CD4-positive, alpha-beta T cell treated with Interleukin-15 for 1 hour (primary cell): ENCODE results near the gene LRP11.
"Not testable (repeated sequence)": the region's sequence is repeated elsewhere in the genome, so short reads cannot be mapped to it uniquely, and the experiment has no call there.

ENCODE experiments used
- DNase-seq: peaks from one replicate; pipeline ENCODE4 v3.0.0-alpha.2; 2020

The LRP11 gene

DNA sequence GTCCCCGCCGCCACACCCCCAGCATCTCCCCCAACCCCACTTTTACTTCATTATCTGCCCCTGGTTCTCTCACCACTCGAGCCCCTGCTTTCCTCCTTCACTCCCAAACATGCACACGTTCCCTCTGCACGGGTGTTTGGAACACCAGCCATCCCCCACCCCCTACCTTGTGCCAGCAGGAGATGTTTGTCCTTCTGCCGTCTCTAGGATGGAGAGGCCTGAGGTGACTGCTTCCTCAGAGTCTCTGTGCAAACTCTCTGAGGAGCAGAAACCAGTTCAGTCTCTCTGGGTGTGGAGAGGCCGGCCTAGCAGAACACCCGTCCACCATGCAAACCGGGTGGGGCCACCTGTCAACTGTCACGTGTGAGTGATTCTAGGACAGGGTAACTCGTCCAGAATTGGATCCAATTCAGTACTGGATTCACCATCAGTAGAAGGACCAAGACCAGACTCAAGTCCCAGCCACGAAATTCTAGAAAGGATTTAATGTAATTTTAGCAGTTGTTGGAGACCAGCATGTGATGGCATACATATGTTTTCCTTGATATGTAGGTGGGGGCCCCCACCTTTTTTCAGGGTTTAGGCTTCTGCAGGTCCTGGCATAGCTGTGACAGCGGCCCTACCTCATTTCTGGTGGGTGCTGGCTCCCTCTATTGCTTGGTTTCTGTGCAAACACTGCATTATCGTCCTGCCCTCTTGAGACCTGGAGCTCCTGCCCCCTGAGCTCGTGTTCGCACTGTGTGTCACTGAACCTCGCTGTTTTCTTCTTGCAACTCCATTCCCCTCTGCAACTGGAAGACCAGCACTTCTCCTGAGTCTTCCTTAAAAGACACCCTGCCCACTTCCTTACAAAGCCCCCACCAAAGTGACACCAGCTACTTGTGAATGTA lies 33.9 kb upstream of the LRP11 start, which contains the start of gene RAET1E:
Gene RAET1E, minus strand, starts transcription at position 259 of the 890 bp plus-strand sequence. CDS start 7,212 bp downstream, outside the sequence.
- no peak for DNase-seq

DNA sequence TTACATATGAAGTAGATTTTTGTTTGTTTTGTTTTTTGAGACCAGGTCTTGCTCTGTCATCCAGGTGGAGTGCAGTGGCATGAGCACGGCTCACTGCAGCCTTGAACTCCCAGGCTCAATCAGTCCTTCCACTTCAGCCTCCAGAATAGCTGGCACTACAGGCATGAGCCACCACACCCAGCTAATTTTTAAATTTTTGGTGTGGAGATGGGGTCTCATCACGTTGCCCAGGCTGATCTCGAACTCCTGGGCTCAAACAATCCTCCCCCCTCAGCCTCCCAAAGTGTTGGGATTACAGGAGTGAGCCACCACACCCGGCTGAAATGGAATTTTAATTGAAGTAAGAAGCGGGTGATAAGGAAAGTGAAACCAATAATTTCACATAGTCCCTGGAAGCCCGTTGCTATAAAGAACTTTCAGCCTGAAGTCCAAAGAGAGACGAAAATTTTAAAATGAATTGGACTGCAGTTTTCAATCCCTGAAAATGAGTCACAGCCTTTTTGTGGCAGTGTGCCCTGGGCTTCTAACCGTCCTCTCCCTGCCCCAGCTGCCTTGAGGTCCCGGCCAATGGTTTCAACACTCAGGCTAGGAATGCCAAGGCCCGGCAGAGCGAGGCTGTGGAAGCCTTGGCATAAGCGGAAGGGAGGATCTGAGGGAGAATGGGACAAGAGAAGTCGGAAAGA lies 33.0 kb upstream of the LRP11 start:
- DNase-seq, result no peak

DNA sequence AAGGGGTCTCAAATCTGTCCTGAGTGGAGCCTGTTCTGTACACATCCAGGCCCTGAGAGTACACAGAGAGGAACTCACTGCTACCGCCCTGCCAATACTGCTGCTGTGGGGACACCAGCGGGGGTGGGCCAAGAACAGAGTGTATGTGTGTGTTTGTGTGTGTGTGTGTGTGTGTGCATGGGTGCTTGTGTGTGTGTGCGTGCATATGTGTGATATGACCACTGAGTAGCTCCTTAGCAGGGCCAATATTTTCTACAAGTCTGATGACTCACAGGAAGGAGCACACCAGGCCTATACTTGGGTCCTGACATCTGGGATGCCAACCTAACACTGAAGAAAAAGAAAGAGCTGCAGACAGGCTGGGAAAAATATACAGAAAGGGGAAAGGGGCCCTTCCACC lies 32.3 kb upstream of the LRP11 start:
- no peak for DNase-seq

DNA sequence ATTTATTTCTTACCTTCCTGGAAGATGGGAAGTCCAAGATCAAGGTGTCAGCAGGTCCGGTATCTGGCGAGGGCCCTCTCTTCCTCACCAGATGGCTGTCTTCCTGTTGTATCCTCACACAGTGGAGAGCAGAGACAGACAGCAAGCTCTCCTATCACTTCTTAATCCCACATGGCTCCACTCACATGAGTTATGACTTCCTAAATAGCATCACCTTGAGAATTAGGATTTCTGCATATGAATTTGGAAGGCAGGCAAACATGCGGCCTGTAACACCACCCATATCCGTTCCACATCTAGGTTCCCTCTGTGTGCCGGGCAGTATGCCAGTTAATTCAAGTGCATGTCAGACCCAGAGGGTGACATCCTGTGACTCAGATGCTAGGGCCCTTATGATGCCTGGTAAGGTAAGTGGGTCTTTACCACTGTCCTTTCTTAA lies 31.7 kb upstream of the LRP11 start:
- DNase-seq, result no peak

DNA sequence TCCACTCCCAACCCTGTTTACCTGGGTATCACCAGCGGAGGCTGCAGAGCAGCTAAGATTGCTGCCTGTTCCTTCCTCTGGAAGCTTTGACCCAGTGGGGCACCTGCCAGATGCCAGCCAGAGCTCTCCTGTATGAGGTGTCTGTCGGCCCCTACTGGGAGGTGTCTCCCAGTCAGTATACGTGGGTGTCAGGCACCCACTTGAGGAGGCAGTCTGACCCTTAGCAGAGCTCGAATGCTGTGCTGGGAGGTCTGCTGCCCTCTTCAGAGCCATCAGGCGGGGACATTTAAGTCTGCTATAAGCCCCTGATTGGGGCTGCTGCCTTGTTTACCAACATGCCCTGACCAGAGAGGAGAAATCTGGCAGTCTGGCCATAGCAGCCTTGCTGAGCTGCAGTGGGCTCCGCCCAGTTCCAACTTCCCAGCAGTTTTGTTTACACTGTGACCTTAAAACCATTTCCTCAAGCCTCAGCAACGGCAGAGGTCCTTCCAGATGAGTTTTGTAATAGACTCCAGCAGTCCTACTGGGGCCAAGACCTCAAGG lies 31.0 kb upstream of the LRP11 start:
- DNase-seq, result no peak

DNA sequence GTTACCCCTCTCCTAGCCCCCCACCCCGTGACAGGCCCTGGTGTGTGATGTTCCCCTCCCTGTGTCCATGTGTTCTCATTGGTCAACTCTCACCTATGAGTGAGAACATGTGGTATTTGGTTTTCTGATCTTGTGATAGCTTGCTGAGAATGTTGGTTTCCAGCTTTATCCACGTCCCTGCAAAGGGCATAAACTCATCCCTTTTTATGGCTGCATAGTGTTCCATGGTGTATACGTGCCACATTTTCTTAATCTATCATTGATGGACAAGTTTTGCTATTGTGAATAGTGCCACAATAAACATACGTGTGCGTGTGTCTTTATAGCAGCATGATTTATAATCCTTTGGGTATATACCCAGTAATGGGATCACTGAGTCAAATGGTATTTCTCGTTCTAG lies 27.7 kb upstream of the LRP11 start:
- DNase-seq, result not testable (repeated sequence)

DNA sequence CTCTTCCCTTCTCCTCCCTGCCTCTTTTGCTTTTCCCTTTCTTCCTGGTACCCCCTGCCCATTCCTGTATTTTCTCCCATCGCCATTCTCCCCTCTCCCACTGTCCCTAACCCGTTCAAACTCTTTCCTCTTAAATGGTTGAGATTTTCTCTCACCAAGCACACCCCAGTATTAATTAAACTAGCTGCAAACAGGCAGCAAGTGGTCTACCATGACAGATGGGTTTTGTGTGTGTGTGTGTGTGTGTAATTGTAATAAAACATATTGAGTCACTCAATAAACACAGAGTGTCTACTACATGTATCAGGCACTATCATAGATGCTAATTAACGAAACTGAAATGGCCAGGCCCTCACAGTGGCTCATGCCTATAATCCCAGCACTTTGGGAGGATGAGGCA lies 27.1 kb upstream of the LRP11 start:
- no peak for DNase-seq

DNA sequence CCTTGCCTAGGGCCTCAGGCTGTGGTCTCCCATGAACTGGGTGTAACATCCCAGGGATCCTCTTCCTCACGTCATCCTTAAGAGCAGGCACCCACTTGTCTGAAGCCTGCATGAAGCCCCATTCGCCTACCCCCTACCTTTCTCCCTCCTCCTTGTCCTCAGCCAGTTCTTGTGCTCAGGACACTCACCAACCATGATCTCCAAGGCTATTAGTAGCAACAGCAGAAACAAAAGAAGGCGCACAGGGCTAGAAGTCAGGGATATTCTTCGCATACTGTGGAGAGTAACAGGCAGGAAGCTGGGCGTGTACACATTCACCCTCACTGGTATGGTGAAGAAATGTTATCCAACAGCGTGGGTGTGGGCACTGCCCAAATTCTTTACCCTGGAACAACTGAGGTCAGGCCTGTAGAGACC lies 26.5 kb upstream of the LRP11 start:
- no peak for DNase-seq

DNA sequence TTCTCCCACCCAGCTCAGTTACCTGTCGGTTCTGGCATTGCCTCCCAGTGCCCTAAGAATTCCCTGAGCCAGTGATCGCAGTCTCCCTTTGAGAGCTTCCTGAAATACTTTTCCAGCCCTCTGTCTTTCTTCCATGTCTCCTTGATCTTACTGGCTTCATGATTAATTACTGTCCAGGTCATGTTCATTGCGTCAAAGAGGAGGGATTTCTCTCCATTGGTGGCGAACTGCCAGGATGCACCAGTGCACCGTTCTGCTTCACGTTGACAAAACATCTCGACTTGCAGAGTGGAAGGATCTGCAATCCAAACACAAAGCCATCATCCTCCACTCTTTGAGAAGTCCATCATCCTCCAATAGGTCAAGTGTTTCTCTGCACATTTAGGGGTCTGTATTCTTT lies 25.2 kb upstream of the LRP11 start:
- no peak for DNase-seq

DNA sequence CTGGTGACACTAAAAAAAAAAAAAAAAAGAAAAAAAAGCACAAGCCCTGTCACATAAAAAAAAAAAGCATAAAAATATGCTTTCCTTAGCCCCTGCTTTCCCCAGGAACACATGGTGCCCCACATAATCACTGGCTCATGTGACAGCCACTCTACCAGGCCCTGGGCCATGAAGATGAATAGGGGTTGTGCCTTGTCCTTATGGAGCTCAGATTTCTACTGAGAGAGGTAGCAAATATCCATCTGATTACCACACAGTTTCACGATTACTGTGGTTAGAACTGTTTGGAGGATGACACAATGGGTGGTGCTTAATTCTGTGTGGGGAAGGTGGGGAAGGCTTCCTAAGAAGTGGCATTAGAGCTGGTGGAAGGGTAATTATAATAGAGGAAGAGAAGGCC lies 24.5 kb upstream of the LRP11 start:
- no peak for DNase-seq

DNA sequence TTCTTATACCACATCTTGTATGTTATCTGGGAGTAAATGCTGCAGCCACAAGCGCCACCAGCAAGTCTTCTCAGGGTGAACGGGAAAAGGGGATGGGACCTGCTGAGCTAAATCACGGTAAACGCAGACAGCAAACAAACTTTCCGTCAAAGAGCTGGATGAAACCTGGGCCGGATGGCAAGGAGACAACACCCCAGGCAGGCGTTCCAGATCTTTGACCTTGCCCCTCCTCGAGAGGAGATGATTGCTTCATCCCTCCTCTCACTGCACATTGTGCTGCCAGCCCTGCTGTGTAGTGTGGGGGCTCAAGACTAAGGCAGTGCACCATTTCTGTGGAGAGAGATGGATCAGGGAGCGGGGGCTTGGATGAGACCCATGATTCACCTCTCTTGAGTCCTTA lies 23.9 kb upstream of the LRP11 start:
- DNase-seq, result no peak

DNA sequence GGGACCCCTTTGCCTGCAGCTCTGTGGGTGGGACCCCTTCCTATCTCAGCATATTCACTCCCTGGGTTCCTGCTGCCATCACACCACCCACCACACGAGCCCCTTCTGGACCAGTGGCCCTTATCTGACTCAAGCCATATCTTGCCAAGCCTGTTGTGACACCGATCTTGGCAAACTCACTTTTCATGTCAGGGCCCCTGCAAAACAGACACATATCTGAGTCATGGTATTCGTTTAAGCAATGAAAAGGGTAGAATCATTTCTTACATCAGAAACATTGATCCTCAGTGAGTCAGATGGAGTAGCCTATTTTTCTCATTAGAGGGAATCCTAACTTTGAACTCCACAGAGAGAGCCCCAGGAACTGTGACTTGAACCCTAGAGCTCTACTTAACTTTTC lies 23.2 kb upstream of the LRP11 start:
- no peak for DNase-seq

DNA sequence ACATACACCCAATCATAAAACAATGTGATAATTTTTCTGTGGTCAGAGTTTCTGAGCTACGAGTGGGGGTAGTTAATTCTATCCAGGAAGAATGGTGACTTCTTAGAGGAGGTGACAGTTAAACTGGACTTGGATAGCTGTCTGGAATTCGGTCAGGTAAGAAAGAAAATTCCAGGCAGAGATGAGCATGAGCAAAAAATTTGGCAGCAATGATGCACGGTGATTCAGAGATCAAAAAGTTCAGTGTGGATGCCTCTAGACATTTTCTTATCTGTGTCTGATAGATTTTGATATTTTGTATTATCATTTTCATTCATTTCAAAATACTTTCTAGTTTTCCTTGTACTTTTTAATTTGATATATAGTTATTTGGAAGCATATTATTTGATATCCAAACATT lies 21.7 kb upstream of the LRP11 start:
- no peak for DNase-seq

DNA sequence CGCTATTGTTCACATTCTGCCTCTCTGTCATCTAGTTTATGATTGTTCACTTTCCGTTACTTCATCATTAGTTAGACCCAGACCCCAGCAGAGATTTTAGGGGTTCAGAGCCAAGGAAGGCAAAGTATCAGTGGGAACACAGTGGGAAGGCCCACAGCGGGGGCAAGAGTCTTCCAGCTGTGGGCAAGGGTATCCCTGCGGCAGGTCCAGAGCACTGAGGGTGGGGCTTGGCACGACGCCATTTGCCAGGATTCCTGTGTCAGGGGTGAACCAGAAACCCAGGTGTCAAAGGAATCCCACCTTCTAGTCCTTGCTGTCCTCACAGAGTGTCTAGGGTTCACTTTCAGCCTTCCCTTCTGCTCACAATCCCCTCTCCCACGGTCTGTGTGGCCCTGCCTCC lies 20.5 kb upstream of the LRP11 start:
- no peak for DNase-seq

DNA sequence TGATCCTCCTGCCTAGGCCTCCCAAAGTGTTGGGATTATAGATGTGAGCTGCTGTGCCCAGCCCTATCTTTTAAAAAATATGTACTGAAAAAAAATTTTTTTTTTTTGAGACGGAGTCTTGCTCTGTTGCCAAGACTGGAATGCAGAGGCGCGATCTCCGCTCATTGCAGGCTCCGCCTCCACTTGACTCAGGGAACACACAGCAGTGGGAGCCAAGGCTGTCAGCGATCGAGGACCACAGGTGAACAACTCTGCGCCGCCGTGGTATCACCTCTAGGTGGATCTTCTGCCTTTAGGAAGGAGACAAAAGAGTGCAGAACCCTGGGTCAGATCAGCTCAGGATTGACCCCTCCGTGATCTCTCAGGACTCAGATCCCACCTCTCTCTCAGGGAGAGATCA lies 20.1 kb upstream of the LRP11 start:
- DNase-seq, result no peak

DNA sequence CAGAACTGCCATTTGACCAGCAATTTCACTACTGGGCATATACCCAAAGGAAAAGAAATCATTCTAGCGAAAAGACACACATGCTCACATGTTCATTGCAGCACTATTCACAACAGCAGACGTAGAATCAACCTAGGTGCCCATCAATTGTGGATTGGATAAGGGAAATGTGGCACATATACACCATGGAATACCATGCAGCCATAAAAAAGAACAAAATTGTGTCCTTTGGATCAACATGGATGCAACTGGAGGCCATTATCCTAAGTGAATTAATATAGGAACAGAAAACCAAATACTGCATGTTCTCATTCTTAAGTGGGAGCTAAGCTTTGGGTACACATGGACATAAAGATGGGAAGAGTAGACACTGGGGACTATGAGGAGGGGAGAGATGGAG lies 17.7 kb upstream of the LRP11 start:
- no peak for DNase-seq

DNA sequence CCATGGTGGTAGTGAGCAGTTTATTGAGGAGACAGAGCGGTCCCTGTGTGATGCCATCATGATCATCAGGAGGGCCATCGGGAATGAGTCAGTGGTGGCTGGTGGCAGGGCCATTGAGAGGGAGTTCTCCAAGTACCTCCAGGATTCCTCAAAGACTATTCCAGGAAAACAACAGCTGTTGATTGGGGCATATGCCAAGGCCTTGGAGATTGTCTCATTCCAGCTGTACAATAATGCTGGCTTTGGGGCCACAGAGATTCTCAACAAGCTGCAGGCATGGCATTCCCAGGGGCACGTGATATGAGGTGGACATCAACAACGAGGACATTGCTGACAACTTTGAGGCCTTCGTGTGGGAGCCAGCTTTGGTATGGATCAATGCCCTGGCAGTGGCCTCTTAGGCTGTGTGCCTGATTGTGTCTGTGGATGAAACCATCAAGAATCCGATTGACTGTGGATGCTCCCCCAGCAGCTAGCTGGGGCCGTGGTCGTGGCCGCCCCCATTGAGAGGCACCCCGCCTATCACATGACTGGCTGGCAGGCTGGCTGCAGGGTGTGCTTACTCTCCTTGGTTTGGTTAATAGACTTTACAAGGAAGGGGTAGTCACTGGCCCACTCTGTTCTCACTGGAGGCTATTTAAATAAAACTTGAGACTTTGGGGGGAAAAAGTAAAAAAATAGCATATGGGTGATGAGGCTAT lies 17.1 kb upstream of the LRP11 start:
- no peak for DNase-seq

DNA sequence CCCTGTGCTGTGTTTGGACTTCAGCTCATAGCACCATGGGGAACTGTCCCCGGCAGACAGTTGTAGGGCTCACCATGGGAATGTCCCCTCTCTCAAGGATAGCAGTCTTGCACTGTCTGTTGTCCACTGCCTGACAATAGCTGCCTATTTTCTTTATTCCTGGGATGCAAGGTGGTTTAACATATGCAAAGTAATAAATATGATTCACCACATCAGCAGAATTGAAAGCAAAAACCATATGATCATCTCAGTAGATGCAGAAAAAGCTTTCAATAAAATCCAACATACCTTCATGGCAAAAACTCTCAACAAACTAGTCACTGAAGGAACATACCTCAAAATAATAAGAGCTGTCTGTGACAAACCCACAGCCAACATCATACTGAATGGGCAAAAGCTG lies 13.5 kb upstream of the LRP11 start:
- DNase-seq, result no peak

DNA sequence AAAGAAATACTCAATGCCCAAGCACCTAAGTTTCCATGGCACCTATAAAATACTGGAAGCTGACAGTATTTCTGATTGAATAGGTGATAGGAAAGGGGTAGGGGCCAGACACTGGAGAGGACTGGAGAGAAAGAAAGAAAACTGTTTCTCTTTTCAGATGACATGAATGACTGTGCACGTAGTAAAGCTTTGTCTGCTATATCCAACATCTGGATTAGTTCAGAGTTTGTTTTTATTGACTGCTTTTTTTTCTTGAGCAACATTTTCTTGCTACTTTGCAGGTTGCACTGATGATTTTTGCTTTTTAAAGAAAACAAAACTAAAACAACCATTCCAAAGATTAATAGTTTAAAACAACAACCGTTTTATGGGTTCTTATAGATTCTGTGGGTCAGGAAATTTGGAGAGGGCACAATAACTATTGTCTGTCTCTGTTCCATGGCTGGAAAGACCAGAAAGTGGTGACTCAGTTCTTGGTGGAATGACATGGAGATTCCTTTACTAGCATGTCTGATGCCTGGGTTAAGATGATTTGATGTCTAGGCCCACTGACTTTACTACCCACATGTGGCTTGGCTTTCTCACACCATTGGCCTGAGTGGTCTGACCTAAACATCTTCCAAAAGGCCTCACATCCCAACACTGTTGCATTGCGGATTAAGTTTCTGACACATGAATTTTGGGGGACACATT lies 12.2 kb upstream of the LRP11 start:
- no peak for DNase-seq

DNA sequence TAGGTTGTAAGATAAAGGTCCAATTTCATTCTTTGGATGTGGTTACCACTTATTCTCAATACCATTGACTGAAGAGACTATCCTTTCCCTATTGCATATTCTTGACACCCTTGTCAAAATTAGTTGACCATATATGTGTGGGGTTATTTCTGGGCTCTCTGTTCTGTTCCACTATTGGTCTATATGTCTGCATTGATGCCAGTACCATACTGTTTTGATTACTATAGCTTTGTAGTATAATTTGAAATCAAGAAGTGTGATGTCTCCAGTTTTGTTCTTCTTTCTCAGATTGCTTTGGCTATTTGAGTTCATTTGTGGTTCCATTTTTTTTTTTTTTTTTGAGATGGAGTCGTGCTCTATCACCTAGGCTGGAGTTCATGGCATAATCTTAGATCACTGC lies 8.1 kb upstream of the LRP11 start:
- DNase-seq, result no peak

DNA sequence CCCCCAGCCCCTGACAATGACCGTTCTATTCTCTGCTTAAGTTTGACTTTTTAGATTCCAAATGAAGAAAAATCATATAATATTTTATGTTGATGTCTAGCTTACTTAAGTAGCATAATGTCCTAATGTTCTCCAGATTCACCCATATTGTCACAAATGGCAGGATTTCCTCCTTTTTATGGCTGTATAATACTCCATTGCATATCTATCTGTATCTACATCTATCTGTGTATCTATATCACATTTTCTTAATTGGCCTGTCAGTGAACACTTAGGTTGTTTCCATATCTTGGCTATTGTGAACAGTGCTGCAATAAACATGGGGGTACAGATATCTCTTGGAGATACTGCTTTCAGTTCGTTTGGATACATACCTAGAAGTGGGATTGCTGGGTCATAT lies 7.0 kb upstream of the LRP11 start:
- DNase-seq, result no peak

DNA sequence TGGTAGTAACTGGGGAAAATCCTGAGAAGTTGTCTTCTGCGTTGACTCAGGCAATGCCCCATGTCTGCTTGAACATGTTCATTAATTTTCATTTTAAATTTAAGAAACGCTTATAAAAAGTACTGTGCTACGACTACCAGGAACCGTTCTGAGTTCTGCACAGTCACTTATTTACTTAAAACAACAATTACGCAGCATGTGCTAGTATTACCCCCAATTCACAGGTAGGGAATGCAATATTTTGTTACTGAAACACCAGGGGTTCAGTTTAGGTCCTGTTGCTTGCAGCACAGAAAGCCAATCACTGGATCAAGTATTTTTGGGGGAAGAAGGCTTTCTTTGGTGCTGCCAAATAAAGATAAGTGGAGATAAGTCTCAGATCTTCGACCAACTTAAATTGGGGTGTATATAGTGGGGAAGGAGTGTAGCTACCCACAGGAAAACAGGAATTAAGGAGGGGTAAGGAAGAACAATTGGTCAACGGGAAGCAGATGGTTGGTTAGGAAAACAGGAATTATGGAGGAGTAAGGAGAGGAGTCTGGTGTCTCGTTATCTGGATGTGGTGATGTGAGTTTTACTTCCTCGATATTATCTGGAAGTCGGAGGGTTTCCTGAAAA lies 5.2 kb upstream of the LRP11 start:
- no peak for DNase-seq
